GM10266 (cell line): ENCODE measurements around the gene GIMD1.
"Not testable (repeated sequence)": the region's sequence is repeated elsewhere in the genome, so short reads cannot be mapped to it uniquely, and the experiment has no call there.

Experiments
- DNase-seq: peaks from one replicate; pipeline ENCODE4 v3.0.0; 2012; ENCODE audit errors: extremely low spot score
- TF ChIP-seq, protein P1 (sequence below): IDR thresholded peaks from 2 replicates; pipeline ENCODE4 v1.5.1; 2012; ENCODE audit warnings: mild to moderate bottlenecking, low read depth; ENCODE audit not compliant: control insufficient read depth, insufficient read depth; ENCODE audit errors: missing control alignments

GIMD1 gene

DNA sequence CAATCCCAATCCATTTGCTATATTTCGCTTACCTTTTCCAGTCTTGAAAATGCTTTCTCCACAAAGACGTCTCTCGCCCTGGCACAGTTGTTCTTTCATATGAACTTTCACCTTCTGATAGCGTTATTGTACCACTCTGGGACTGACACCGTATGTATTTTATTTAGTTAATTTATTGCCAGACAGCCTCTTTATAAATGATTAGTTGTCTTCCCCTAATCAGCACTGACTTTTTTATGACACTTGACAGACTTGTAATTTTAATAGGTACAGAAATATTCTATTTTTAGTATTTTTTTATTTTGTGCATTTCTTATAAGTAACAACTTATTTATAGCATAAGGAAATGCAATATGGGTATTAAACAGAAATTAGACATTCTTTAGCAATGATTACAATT lies at the start of gene GIMD1:
Gene GIMD1 (minus strand): TSS at position 101 of the 400 bp plus-strand sequence. CDS start 1,343 bp downstream, outside the sequence.
- TF ChIP-seq, protein P1, sequence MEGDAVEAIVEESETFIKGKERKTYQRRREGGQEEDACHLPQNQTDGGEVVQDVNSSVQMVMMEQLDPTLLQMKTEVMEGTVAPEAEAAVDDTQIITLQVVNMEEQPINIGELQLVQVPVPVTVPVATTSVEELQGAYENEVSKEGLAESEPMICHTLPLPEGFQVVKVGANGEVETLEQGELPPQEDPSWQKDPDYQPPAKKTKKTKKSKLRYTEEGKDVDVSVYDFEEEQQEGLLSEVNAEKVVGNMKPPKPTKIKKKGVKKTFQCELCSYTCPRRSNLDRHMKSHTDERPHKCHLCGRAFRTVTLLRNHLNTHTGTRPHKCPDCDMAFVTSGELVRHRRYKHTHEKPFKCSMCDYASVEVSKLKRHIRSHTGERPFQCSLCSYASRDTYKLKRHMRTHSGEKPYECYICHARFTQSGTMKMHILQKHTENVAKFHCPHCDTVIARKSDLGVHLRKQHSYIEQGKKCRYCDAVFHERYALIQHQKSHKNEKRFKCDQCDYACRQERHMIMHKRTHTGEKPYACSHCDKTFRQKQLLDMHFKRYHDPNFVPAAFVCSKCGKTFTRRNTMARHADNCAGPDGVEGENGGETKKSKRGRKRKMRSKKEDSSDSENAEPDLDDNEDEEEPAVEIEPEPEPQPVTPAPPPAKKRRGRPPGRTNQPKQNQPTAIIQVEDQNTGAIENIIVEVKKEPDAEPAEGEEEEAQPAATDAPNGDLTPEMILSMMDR = no peak
- DNase-seq = no peak

DNA sequence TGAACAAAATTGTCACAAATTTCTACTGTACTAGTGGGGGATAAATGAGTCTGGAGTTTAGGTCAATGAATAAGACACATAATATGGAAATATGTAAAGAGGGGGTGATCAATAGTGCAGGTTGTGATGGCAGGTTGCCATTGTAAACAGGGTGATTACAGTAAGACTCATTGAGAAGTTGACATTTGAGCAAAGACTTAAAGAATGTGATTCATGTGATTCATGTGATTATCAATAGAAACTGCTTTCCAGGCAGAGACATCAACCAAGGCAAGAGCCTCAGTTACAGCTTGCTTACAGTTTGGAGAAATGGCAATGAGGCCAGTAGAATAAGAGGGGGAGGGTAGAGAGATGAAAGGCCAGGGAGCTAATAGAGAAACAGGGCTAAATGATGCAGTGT lies 45.8 kb upstream of the GIMD1 start:
- DNase-seq = no peak

DNA sequence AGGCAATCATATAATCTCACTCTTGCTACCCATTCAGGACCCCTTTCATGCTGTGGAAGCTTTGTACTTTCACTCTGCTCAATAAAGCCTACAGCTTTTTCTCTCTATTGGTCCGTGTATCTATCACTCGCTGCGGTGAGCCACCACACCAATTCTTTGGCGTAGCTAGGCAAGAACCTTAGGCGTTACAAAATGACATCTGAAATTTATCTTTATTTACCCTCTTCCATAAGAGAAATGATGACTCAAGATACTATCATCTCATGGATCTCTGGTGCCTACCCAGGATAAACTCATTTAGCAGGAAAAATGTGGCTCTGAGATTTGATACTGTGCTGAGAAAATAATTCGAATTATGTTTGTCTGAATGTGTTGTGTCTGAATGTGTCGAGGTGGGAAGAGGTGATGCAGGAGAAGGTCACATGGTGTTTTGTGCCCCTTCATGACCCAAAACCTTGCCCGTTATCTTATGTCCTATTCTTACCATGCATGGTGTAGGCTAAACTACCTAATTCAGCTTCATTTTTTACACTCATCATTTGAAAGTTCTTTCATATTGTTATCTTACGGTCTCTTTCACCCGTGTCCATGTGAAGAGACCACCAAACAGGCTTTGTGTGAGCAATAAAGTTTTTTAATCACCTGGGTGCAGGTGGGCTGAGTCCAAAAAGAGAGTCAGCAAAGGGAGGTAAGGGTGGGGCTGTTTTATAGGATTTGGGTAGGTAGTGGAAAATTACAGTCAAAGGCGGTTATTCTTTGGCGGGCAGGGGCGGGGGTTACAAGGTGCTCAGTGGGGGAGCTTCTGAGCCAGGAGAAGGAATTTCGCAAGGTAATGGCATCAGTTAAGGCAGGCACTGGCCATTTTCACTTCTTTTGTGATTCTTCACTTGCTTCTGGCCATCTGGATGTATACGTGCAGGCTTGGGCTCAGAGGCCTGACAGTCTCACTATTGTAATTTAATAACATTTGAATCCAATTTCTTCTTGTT lies 41.6 kb upstream of the GIMD1 start:
- TF ChIP-seq, protein P1 = no peak
- no peak for DNase-seq

More for the DNA sequence above, 45.8 kb upstream of the GIMD1 start:
- TF ChIP-seq, protein P1 = no peak

DNA sequence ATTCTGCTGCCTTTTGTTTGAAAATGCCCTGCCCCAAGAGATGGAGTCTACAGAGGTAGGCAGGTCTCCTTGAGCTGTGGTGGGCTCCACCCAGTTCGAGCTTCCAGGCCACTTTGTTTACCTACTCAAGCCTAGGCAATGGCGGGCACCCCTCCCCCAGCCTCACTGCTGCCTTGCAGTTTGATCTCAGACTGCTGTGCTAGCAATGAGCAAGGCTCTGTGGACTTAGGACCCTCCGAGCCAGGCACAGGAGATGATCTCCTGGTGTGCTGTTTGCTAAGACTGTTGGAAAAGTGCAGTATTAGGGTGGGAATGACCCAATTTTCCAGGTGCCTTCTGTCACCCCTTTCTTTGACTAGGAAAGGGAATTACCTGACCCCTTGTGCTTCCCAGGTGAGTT lies 39.4 kb upstream of the GIMD1 start:
- DNase-seq = not testable (repeated sequence)

DNA sequence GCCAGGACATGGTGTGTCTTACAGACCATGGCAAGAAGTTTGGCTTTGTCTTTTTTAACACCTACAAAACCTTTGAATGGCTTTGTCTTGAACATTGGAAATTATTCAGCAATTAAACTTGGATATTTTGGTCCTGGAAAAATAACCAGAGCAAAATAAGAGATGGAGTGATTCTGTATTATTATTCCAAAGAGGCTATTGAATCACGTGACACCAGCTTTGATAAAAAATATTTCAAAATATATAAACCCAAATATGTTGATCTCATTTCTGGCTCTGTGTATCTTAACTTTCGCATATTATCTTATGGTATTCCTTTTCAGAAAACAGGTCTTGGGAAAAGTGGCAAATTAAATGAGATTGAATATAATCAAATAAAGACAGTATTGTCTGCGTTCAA lies 32.6 kb upstream of the GIMD1 start:
- no peak for DNase-seq
- TF ChIP-seq, protein P1 = no peak

DNA sequence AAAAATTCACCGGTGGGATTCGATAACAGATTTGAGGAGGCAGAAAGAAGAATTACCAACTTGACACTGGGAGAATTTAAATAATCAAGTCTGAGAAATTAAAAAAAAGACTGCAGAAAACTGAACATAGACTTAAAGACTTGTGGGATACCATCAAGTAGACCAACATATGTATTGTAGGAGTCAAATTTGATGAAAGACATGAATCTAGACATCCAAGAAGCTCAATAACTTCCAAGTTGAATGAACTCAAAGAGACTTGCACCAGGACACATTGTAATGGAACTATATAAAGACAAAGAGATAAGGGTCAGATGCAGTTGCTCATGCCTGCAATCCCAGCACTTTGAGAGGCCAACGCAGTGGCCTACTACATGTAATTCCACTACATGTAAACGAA lies 30.3 kb upstream of the GIMD1 start:
- not testable (repeated sequence) for DNase-seq

DNA sequence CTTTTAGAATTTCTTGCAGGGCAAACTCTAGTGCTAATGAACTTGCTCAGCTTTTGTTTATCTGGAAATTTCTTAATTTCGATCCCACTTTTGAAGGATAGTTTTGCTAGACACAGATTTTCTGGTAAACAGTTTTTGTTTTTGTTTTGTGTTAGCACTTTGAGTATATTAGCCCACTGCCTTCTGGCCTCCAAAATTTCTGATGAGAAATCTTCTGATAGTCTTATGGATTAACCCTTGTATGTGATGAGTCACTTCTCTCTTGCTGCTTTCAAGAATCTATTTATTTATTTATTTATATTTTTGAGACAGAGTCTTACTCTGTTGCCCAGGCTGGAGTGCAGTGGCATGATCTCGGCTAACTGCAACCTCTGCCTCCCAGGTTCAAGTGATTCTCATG lies 27.0 kb upstream of the GIMD1 start:
- DNase-seq = no peak
- TF ChIP-seq, protein P1 = no peak

DNA sequence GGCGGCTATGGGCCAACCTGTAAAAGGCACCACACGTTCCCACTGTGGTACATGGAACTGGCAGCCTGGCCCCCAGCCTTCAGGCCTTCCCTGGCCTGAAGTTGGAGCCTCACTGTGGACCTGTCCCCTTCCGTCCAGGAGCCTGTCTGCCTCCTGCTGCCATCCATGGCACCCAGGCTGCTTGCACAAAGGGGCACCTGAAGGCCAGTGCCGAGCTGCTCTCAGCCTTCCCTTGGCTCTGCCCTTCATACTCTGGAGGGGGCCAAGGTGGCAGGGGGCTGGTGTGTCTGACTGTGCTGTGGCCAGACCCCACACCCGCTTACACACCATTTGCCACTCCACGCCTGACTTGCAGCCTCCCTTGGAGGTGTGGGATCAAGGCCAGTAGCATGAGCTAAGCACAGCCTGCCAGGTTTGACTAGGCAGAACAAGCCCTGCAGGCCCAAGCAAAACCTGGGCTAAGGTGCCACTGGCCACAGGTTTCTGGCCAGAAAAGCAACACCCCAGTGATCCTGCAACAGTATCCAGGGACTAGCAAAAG lies 17.3 kb upstream of the GIMD1 start:
- no peak for DNase-seq
- TF ChIP-seq, protein P1 = no peak
